ENCODE measurements around the gene PLA2G1B.
"Not testable (repeated sequence)": the region's sequence is repeated elsewhere in the genome, so short reads cannot be mapped to it uniquely, and the experiment has no call there.

Gene PLA2G1B

DNA sequence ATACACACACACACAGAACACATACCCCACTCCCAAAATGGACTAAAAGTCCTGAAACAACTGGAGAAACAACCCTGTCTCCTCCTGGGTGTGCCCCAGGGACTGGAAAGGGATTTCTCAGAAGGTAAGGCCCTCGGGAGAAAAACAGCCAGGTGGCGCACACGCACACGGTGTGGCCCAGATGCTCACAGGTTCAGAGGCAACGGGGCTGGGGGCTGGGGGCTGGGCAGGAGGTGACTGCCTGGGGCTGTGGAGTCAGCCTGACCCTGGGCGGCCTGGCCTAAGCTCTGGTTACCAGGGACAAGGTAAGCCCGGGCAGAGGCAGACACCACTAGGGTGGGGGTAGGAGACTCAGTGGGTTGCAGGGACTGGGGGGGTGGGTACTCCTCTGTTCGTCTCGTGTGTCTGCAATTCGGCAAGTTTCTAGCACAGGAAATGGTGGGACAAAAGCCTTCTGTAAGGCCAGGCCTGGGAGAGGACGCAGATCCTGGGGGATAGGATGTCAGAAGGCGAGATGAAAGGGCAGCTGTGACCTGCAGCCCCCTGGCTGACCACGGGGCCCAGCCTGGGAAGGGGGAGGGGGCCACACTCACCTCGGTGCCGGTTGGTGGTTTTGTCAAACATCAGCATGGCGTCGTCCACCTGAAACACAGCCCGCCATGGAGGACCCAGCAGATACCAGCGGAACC lies 31.0 kb upstream of the PLA2G1B start:
- no peak for DNase-seq

DNA sequence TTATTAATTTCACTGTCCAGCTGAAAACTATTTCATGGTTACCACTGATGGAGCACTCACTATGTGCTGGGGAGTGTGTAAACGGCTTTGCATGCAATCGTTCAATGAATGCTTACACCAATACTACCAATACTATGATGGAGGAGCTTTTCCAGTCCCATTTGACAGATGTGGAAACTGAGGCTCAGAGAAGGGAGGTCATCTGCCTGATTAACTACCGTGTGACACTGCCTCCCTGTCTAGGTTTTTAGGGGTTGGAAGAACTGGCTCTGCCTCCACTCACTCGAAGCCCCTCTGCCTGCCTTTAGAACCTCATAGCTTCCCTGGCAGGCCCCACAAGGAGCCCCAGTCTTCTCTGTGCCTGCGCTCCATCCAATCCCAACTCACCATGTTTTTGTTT lies 29.5 kb upstream of the PLA2G1B start:
- no peak for DNase-seq

DNA sequence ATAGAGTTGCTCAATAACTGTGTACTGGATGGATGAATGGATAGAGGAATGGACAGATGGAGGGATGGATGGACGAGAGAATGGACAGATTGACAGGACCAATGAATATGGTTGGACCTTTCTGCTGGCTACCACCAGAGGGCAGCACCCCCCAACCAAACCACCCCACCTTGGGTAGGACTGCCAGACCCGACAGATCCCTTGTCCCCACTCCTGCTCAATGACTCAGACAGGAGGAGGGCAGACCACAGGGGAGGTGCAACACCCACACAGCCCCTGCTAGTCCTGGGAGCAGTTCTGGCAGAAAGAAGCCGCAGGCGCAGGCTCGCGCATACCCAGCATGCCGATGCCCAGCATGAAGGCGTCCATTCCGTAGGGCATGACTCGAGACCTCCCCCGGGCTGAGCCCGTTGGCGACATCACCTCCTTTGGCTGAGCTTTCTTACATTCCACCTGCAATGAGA lies 29.0 kb upstream of the PLA2G1B start:
- peak; percentile 43 for DNase-seq

DNA sequence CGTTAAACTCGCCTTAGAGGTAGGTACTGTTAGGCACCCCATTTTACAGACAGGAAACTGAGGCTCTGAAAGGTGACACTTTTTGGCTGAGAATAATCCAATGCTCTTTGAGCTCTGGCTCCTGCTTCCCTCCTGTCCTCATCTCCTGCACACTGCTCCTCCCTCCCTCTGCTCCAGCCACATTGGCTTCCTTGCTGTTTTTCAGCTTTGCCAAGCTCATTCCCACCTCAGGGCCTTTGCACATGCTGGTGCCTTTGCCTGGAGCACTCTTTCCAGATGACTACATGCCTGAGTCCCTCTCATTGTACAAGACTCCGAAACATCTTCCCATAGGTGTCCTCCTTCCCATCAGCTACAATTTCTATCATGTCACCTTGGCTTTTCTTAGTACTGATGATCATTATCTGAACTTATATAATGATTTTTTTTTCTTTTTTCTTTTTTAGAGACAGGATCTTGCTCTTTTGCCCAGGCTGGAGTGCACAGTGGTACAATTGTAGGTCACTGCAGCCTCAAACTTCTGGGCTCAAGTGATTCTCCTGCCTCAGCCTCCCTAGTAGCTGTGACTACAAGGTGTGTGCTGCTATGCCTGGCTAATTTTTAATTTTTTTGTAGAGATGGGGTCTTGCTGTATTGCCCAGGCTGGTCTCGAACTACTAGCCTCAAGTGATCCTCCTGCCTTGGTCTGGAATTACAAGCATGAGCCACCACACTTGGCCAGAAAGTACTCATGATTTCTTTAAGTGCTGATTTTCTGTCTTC lies 26.2 kb upstream of the PLA2G1B start:
- no peak for DNase-seq

DNA sequence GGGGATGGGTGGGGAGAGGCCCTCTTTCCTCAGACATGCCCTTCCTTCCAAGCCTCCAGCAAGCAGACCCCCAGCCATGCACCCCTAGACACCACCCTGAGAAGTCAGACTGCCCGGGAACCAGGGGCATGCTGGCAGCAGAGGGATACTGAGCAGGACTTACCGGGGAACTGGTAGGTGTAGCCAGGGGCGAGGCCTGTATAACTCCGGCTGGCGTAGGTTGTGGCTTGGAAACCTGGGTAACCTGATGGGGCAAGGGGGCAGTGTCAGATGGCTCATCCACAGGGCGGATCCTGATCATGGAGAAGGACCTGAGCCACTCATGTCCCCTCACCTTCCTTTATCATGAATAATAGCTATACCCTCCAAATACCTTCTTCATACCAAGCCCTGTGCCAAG lies 25.6 kb upstream of the PLA2G1B start:
- DNase-seq: no peak

DNA sequence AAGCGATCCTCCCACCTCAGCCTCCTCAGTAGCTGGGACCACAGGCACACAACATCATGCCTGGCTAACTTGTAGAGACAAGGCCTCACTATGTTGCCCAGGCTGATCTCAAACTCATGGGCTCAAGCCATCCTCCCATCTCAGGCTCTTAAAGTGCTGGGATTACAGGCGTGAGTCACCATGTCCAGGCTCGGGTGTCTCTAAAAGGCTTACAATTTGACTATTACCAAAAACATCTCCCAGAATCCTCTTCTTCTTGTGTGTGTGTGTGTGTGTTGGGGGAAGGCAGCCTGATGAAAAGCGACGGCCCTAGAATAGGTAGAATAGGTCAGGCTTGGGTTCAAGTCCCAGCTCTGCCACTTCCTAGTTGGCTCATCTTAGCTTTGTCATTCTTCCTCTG lies 24.5 kb upstream of the PLA2G1B start:
- no peak for DNase-seq

DNA sequence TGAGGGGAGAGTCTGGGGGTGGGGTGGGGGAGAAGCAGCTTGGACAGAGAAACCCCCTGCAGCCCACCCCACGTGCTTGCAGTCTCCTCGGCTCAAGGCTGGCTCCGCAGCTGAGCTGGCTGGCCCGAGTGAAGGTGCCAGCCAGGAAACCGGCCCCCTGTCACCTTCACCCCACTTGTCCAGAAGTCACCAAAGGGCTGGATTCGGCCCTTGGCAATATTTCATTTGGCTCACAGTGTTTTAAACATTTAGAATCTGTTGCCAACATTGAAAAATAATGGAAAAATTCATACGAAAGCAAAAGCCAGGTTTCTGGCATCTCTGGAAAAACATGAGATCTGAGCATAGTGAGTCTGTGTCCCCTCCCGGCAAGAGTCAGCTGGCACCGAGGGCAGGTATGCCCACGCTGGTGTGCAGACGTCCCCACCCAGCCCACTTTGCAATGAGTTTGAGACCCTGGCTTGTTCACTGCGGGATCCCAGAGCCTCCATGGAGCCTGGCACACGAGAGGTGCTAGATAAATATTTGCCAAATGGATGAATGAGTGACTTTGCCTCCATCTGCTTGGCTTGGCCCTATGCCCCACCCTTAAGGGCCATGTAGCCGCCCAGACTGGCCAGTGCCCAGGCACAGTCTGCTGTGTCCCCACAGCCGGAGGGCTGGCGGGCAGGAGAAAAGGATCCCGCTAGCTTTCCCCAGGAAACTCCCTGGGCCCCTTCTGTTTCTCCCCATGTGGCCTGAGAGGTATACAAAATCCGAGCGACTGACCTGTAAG lies 23.2 kb upstream of the PLA2G1B start:
- DNase-seq: no peak

DNA sequence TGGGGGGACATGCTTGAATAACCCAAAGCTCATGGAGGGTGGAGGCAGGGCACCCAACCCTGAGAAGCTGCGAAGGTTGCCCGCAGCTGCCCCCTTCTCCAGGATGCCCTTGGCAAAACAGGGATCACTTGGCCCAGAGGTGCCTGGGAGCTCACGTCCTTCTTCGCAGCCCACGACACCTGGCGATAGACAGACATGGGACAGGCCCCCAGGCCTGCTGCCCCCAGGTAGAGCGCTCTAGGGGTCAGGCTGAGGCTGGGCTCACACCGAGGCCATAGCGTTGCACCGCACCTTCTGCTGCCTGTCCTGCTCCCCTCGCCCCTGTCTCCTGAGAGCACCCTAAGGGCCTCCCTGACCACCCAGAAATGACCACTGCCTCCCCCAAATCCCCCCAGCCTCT lies 20.2 kb upstream of the PLA2G1B start:
- DNase-seq: no peak

DNA sequence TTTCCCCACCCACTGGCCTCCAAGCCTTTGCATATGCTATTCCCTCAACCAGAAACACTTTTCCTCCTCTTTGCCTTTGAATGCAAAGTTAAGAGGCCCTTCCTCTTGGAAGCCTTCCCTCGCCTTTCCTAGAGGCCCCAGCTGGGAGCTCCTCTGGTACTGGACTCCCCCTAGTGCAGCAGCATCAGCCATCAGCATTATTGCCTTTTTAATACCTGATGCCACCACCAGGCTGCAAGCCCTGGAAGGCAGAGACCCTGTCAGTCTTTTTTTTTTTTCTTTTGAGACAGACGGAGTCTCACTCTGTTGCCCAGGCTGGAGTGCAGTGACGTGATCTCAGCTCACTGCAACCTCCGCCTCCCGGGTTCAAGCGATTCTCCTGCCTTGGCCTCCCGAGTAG lies 19.1 kb upstream of the PLA2G1B start:
- no peak for DNase-seq

DNA sequence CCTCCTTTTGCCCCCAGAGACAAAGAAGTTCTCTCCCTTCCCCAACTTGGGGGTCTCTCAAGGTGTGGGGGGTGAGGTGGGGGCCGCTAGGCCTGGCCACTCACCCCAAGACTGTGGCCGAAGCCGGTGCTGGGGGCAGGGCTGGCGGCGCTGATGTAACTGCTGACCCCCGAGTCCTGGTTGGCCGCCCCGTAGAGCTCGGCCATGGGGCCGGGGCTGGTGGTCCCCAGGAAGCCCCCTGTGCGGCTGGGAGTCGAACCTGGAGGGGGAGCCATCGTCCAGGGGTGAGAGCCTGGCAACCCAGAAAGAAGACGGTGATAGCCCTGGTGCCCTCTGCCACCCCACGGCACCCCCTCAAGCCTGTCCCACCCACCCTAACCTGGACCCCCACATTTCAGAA lies 18.5 kb upstream of the PLA2G1B start:
- DNase-seq: no peak

DNA sequence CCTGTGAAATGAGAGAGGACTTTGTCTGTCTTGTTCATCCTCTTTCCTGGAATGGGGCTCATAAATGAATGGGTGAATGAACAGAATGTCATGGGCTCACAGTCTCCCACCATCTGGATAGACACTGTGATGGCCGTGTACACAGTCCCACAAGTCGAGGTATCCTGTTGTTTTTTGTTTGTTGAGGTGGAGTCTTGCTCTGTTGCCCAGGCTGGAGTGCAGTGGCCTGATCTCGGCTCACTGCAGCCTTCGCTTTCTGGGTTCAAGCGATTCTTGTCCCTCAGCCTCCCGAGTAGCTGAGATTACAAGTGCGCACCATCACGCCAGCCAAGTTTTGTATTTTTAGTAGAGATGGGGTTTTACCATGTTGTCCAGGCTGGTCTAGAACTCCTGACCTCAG lies 16.1 kb upstream of the PLA2G1B start:
- no peak for DNase-seq

DNA sequence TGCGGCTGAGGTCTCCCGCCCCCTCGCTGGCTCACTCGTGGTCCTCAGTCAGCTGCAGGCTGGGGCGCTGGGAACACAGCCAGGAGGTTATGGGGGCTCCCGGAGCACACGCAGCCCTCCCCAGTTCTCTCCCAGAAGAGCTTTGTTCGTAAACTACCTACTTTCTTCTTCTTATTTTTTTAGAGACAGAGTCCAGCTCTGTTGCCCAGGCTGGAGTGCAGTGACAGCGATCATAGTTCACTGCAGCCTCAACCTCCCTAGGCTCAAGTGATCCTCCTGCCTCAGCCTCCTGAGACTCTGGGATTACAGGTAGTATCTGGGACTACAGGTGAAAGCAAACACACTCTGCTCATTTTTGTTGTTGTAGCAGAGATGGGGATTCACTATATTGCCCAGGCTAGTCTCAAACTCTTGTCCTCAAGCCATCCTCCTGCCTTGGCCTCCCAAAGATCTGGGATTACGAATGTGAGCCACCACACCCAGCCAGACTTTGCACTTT lies 15.5 kb upstream of the PLA2G1B start:
- no peak for DNase-seq

DNA sequence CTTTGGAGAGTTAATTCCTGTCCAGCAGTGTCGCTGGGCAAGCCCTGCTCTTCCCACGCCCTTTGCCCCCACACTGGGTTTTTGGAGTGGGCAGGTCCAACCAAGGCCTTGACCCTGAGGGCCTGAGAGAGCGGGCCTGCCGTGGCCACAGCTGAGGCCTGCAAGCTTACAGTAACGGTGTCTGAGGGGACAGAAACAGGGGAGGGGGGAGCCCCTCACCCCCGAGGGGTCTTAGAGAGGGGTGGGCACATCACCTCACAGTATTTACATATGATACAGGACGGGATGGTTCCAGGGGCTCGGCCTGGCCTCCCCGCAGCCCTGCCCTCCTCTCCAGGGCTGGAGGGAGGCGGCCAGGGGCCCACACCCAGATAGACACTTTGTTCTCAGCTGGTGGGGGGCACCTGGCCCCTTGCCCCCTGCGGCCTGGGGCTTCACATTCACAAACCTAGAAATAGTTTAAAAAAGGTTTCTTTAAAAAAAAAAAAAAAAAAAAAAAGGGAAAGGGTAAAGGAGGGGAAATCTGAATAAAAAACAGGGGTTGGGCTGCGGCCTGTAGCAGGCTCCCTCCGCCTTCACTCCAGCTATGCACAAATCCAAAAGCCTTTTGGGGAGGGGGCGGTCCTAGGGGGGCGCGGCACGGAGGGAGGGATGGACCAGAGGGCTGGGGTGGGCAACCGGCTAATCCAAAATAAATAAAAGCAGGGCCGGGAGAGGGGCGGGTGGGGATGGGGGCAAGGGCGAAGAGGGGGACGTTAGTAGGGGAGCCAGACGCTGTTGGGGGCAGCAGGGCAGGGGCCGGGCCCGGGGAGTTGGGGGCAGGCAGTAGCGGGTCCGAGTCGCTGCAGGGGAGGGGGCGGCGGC lies 14.8 kb upstream of the PLA2G1B start:
- DNase-seq: no peak

DNA sequence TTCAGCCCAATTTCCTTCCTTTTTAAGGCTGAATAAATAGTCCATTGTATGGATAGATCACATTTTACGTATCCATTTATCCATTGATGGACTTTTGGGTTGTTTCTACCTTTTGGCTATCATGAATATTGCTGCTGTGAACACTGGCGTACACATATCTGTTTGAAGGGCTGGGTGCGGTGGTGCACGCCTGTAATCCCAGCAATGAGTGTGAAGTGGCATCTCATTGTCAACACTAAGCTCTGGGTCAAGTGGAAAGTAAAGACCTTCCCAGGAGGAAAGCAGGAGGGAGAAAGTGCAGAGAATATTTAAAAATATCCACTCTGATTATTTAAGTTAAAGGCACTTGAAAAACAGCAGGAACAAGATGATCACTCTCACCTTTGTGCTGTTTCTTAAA lies 11.7 kb upstream of the PLA2G1B start:
- no peak for DNase-seq

DNA sequence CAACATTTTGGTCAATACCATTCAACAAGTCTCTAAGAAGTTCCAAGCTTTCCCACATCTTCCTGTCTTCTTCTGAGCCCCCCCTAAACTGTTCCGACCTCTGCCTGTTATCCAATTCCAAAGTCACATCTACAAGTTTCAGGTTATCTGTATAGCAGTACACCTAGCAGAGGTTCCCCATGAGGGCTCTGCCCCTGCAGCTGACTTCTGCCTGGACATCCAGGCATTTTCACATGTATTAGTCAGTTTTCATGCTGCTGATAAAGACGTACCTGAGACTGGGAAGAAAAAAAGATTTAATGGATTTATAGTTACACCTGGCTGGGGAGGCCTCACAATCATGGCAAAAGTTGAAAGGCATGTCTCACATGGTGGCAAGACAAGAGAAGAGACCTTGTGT lies 10.2 kb upstream of the PLA2G1B start:
- no peak for DNase-seq

DNA sequence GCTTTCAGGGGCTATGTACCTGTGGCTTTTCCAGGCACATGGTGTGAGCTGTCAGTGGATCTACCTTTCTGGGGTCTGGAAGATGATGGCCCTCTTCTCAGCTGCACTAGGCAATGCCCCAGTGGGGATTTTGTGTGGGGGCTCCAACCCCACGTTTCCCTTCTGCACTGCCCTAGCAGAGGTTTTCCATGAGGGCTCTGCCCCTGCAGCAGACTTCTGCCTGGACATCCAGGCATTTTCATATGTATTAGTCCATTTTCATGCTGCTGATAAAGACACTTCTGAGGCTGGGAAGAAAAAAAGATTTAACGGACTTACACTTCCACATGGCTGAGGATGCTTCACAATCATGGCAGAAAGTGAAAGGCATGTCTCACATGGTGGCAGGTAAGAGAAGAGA lies 8.8 kb upstream of the PLA2G1B start:
- DNase-seq: not testable (repeated sequence)

DNA sequence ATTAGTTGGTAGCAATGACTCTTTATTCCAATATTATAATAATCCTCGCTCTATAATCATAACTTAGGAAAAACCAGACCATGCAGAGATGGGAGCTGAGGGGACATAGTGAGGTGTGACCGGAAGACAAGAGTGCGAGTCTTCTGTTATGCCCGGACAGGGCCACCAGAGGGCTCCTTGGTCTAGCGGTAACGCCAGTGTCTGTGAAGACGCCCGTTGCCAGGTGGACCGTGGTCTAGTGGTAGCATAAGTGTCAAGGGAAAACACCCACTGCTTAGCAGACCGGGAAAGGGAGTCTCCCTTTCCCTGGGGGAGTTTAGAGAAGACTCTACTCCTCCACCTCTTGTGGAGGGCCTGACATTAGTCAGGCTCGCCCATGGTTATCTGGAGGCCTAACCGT lies 7.9 kb upstream of the PLA2G1B start:
- peak; percentile 13 for DNase-seq

DNA sequence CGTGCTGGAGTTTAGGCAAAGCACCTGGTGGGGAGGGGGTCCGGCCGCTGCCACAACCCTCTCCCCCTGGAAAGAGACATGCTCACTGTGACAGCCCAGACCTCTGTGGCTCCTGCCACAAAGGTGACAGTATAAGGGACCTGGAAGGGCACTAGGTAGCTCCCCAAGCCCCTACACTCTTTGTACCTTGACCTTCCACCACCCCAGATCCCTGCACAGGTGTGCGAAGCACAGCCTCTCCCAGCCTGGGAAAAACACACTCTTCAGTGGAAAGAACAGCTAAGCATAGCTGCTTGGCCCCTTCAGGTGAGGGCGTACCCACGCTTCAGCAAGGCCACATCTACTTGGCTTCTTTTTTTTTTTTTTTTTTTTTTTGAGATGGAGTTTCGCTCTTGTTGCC lies 4.9 kb upstream of the PLA2G1B start:
- no peak for DNase-seq

DNA sequence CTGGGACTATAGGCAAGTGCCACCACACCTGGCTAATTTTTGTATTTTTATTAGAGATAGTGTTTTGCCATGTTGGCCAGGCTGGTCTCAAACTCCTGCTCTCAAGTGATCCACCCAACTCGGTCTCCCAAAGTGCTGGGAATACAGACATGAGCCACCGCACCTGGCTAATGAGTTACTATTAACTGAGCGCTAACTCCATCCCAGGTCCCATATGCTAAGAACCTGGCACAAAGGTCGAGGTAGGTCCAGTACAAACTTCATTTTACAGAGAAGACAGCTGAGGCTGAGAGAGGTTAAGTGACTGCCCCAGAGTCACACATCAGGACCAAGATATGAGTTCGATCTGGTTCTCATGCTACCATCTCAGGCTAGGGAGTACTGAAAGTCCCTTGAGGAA lies 4.5 kb upstream of the PLA2G1B start:
- no peak for DNase-seq

DNA sequence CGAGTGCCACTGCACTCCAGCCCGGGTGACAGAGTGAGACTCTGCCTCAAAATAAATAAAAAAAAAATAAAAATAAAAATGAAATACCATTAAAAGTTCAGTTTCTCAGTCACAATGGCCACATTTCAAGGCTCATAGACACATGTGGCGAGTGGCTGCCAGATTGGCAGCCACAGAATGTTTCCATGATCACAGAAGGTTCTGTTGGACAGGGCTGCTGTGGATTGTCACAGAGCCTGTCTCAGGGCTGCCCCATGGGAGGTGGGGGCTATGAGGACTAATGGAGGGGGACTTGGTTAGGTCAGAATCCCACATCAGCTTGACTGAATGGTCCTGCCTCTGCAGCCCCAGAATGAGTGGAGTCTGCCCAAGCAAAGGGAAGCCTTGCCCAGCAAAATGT lies 3.8 kb upstream of the PLA2G1B start:
- no peak for DNase-seq

DNA sequence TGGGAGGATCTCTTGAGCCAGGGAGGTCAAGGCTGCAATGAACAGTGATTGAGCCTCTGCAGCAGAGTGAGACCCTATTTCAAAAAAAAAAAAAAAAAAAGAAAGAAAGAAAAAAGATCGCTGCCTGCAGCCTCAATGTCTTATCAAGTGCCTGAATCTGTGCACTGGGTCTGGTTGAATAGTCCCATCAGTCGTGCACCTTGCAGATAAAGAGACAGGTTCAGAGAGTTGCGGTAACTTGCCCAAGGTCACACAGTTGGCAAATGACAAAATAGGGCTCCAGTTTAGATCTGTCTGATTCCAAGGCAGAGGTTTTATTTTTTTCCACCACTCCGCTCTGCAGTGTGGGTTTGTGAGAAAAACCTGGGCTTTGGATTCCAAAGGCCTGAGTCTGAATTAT lies 649 bp upstream of the PLA2G1B start:
- no peak for DNase-seq

DNA sequence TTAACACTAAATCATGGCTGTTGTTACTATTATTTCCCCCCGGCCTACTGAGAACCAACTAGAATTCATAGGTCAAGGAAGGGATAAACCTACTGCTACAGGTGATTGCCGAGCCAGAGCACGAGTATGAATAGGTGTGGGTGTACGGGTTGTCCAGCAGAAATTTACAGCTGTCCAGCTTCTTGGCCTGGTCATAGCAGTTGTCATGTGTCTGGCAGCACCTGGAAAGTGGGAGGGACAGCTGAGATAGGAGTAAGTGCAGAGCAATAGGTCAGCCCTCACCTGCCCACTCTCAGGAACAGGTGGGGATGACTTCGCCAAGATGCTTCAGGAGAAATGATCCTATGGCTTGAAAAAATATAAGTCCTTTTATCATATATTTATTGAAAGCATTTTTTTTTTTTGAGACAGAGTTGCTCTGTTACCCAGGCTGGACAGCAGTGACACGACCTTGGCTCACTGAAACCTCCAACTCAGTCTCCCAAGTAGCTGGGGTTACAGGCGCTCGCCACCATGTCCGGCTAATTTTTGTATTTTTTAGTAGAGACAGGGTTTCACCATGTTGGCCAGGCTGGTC lies 2.6 kb downstream of the PLA2G1B start:
- DNase-seq: no peak

Data from DMS79 (cell line).